A673 (cell line): ENCODE results near the gene DMRTC2.

ENCODE experiments used
- EZH2 ChIP-seq: fragments of 200-600 bp; sonication (generic); IDR thresholded peaks from 2 replicates; pipeline ENCODE4 v1.6.1; 2017; ENCODE audit warnings: borderline replicate concordance, low read depth, mild to moderate bottlenecking, mixed read lengths, antibody characterized with exemption, low read length; ENCODE audit not compliant: poor library complexity, severe bottlenecking
- TF ChIP-seq, protein P1 (sequence below): fragments of 300-800, 200-600 bp; sonication (generic); conservative IDR thresholded peaks from 2 replicates; pipeline ENCODE4 v1.5.1; 2017; ENCODE audit warnings: low read depth, mild to moderate bottlenecking, antibody characterized with exemption, low read length, moderate library complexity, mixed read lengths

DNA sequence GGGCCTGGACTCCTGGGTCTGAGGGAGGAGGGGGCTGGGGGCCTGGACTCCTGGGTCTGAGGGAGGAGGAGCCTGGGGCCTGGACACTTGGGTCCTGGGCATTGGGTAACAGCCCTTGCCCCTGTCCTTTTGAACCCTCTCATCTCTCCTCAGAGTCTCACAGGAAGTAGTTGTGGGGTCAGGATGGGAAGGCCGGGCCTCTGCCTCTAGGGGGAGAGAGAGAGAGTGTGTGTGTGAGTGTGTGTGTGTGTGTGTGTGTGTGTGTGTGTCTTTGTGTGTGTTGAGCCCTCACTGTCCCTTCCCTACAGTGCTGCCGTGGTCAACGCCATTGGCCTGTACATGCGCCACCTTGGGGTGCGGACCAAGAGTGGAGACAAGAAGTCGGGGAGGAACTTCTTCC, 49.1 kb downstream of the DMRTC2 start:
- TF ChIP-seq EZH2 = no peak
- TF ChIP-seq, protein P1, sequence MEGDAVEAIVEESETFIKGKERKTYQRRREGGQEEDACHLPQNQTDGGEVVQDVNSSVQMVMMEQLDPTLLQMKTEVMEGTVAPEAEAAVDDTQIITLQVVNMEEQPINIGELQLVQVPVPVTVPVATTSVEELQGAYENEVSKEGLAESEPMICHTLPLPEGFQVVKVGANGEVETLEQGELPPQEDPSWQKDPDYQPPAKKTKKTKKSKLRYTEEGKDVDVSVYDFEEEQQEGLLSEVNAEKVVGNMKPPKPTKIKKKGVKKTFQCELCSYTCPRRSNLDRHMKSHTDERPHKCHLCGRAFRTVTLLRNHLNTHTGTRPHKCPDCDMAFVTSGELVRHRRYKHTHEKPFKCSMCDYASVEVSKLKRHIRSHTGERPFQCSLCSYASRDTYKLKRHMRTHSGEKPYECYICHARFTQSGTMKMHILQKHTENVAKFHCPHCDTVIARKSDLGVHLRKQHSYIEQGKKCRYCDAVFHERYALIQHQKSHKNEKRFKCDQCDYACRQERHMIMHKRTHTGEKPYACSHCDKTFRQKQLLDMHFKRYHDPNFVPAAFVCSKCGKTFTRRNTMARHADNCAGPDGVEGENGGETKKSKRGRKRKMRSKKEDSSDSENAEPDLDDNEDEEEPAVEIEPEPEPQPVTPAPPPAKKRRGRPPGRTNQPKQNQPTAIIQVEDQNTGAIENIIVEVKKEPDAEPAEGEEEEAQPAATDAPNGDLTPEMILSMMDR = no peak
